Heart right ventricle (tissue), 16 donors: ENCODE results near the gene MYBPH. TPM values are rescaled to one million over a fixed set of nuclear protein-coding genes. Genes with fewer than 3 reads are reported as not detected.

Source experiments
- ATAC-seq, 8 donors: fragments of 200-7000 bp; cut with Tn5 transposase; one replicate each; pipeline ENCODE4 v1.9.1; 2020; ENCODE audit warnings: mild to moderate bottlenecking in 8 of 8, moderate library complexity in 8 of 8, moderate number of reproducible peaks in 1 of 8
- DNase-seq, 2 donors: peaks; one replicate each; pipeline ENCODE4 v3.0.0-alpha.2; 2020
- H3K27ac ChIP-seq, 10 donors: fragments of 200-600 bp; sonication (generic) in 2 of 10; one replicate each; pipeline versions ENCODE4 v1.5.0 to v1.8.0; 2020 to 2022; ENCODE audit warnings: mild to moderate bottlenecking in 3 of 10
- H3K27me3 ChIP-seq, 7 donors: fragments of 200-600 bp; one replicate each; pipeline ENCODE4 v1.8.0; 2021 to 2022; ENCODE audit warnings: mild to moderate bottlenecking in 2 of 7
- H3K36me3 ChIP-seq, 9 donors: fragments of 200-600 bp; sonication (generic) in 1 of 9; one replicate each; pipeline versions ENCODE4 v1.5.0 to v1.8.0; 2020 to 2022; ENCODE audit warnings: mild to moderate bottlenecking in 2 of 9
- H3K4me1 ChIP-seq, 9 donors: fragments of 200-600 bp; sonication (generic) in 1 of 9; one replicate each; pipeline versions ENCODE4 v1.5.0 to v1.8.0; 2020 to 2022; ENCODE audit warnings: mild to moderate bottlenecking in 4 of 9
- H3K4me3 ChIP-seq, 10 donors: fragments of 200-600 bp; sonication (generic) in 2 of 10; one replicate each; pipeline versions ENCODE4 v1.5.0 to v1.8.0; 2020 to 2022; ENCODE audit warnings: mild to moderate bottlenecking in 7 of 10, moderate library complexity in 2 of 10
- H3K9me3 ChIP-seq, 11 donors: fragments of 200-600 bp in 10 of 11; sonication (generic) in 2 of 11; one replicate each; pipeline versions ENCODE4 v1.5.0 to v1.8.0; 2013 to 2022; ENCODE audit warnings: mild to moderate bottlenecking in 2 of 11, control low read depth in 1 of 11, moderate library complexity in 1 of 11
- CTCF ChIP-seq, 9 donors: fragments of 200-600 bp; sonication (generic) in 2 of 9; IDR thresholded peaks; one replicate each; pipeline versions ENCODE4 v1.5.0 to v1.8.0; 2021 to 2022; ENCODE audit warnings: antibody characterized with exemption in 9 of 9, mild to moderate bottlenecking in 5 of 9, moderate library complexity in 1 of 9
- whole genome bisulfite sequencing, 2 donors: extraction: QIAGEN DNeasy Blood & Tissue Kit; methylation state at CpG; one replicate each; pipeline ENCODE4 v1.1.7; 2013; ENCODE audit warnings: inconsistent platforms in 1 of 2; 5-methylcytosine and 5-hydroxymethylcytosine counted together
- intact Hi-C, 10 donors: fragments of 100-400 bp; cut with DNase I; formaldehyde crosslinking; loops; one replicate each; pipeline versions ENCODE4 v1.11.1 to v1.14.2; 2022
- polyA plus RNA-seq, 2 donors: library from polyadenylated mRNA; stranded (reverse); fragments of 200-250 nt; gene quantifications; one replicate each; pipeline ENCODE4 v1.2.3, GENCODE V29; 2013
- total RNA-seq, 10 donors: library from RNA; stranded (reverse); fragmentation: NEBNext Ultra II Directional in 3 of 10; extraction: Animal tissue kit (Norgen Biotek cat#: 25700) in 3 of 10; gene quantifications; one replicate each; pipeline versions ENCODE4 v1.2.1 to v1.2.4, GENCODE V29; 2021 to 2023
- donor health status: Arrhythmogenic right ventricular cardiomyopathy.
- donor health status: ischemic (EF 13 %, LVEDD 7.1; RV severe dilation, severe dysfunction).
- donor health status: healthy with polysubstance abuse.
- donor health status: DM: no; HTN: yes; CAD: no.
- donor health status: DM: no; HTN: no; CAD: no.
- donor health status: ischemic (EF 25% LVEDD 6.9; RV normal size, moderate dysfunction).
- donor health status: ischemic (EF 25% LVEDD 5.7; RV mildly dilated, moderate dysfunction).
- donor health status: healthy.
- donor health status: DM: yes; HTN: yes; CAD: no.
- donor health status: Ischemic cardiomyopathy.
- donor health status: ischemic (EF 35%, LVEDD 5.7; RV mildly dilated, moderate dysfunction).
- donor health status: nonischemic (EF 11% LVEDD 7.7; RV severe dilation, severe dysfunction).
- donor health status: DM: yes; HTN: yes; CAD: no.
- donor health status: PGD.
- donor health status: ischemic (EF 29% LVEDD 5.4; RV normal size, mild dysfunction).
- donor health status: nonischemic (EF 23%, LVEDD 6.1; RV moderate dilation, normal function).

Gene MYBPH
- total and polyA plus RNA-seq, 12 donors: not detected

GRCh38 chr1:203156280-203156679 lies 19.3 kb downstream of the MYBPH start:
- intact Hi-C loops: no loop called here
- H3K4me3 ChIP-seq: no peak overlapping the region

DNA sequence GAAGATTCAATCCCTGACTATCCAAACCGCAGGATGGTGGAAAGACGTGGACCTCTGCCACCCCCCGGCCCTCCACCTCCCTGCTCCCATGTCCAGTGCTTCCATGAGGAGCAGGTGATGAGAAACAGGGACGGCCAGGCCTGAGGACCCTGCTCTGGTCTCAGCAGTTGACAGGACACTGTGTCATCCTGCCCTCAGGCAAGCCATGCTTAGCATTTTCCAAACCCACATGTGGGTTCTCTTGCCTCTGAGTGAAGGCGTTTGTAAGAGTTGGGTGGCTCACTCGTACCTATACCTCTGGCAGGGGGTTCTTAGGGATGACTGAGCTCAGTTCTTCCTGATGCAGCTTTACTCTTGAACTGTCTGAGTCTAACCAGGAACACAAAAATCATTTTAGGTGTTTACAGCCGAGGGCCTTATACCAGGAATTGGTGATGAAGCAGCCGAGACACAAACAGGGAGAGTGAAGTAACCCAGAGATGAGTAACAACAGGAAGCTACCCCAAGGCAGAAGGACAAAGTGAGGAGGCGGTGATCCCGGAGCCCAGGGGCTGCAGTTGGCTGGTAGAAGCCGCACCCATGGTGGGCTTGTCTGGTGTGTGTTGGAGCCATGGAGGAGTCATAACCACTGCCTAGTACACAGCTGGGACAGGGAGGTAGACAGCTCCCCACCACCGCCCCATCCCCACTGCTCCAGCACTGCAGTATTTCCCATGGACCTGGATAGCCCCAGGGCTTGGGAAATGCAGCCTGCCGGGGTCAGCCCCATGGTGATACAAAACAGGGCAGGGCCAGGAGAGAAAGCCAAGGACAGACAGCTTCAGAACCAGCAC lies 21.4 kb downstream of the MYBPH start:
- no peaks in the 10 kb centered on the region for H3K36me3 ChIP-seq
- intact Hi-C loops: no loop called here
- H3K27me3 ChIP-seq: peaks cover 0 to 7% (median 0%) of the 10 kb centered on the region in 7 donors
- ATAC-seq (peak in 2 of 8 donors; percentile 8 to 33), DNase-seq (no peak)
- no peak overlapping the region for H3K4me3 ChIP-seq
- peaks cover 0 to 6% (median 0%) of the 10 kb centered on the region in 11 donors for H3K9me3 ChIP-seq
- WGBS, 2 donors: 69% methylated on average over 13 of the region's 13 CpGs
- TF ChIP-seq CTCF (IDR thresholded peaks at IDR 0.05): no peak
- H3K27ac ChIP-seq: peak overlapping the region in 1 of 10 donors; percentile 47
- peaks cover 0 to 30% (median 9%) of the 10 kb centered on the region in 9 donors for H3K4me1 ChIP-seq

More at GRCh38 chr1:203156280-203156679, 19.3 kb downstream of the MYBPH start:
- no peak for TF ChIP-seq CTCF (IDR thresholded peaks at IDR 0.05)
- DNase-seq (no peak), ATAC-seq (no peak)
- H3K36me3 ChIP-seq: no peaks in the 10 kb centered on the region
- peaks cover 0 to 7% (median 0%) of the 10 kb centered on the region in 7 donors for H3K27me3 ChIP-seq
- 80 to 83% methylated on average over 1 of the region's 1 CpG for WGBS, 2 donors
- peaks cover 0 to 27% (median 9%) of the 10 kb centered on the region in 9 donors for H3K4me1 ChIP-seq
- peaks cover 0 to 6% (median 0%) of the 10 kb centered on the region in 11 donors for H3K9me3 ChIP-seq
- H3K27ac ChIP-seq: no peak overlapping the region

DNA sequence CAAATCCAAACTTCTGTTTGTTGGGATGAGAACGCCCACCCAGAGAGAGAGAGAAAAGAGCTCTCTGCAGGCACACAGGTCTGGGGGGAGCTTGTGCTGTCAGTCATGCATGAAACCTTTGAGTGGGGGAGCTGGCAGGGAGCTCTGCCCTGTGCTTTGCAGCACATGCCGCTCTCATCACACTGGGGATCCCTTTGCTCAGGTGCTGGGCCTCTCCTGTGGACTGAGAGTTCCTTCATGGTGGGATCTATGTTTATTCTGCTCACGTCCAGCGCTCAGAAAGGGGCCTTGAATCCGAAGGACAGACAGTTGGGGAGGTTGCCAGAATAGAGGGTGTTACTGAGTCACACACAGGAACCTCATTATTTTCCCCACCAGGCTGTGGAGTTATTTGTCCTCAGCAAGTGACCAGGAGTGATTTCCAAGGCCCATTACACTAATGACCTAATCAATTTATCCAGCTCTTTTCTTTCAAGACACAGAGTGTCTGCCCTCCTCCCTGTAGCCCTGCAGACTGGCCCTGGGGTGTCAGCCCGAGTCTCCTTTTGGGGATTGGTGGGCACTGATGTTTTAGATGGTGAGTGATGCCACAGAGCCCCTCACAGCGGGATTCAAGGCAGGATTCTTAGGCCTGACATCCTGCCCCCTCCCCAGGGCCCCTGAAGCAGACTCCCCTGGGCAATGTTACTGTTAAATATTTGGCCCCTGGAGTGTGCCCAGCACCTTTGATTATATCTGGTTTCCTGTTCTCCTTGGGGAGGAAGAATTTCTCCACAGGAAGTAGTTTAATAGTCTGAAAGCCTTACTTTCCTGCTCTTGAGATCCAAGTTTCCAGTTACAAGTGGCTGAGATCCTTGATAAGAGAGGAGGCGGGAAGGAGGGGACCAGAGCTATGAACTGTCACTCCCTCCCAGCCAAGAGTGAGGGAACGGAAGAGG lies 22.3 kb downstream of the MYBPH start:
- no peak overlapping the region for H3K27ac ChIP-seq
- H3K4me3 ChIP-seq: no peak overlapping the region
- intact Hi-C loops: no loop called here
- 72 to 80% methylated on average over 9 of the region's 9 CpGs for WGBS, 2 donors
- H3K4me1 ChIP-seq: peaks cover 0 to 30% (median 9%) of the 10 kb centered on the region in 9 donors
- DNase-seq (no peak), ATAC-seq (no peak)
- peaks cover 0 to 2% (median 0%) of the 10 kb centered on the region in 11 donors for H3K9me3 ChIP-seq
- H3K27me3 ChIP-seq: peaks cover 0 to 7% (median 0%) of the 10 kb centered on the region in 7 donors
- no peak for TF ChIP-seq CTCF (IDR thresholded peaks at IDR 0.05)
- H3K36me3 ChIP-seq: no peaks in the 10 kb centered on the region
